HFF-Myc (cell line): ENCODE data around the gene AMIGO3.

Experiments
- DNase-seq: peaks from one replicate; pipeline ENCODE4 v3.0.0-alpha.2; 2011; ENCODE audit warnings: low read depth; ENCODE audit errors: extremely low read depth
- H3K4me3 ChIP-seq: replicated peaks from 2 replicates; pipeline ENCODE4 v1.5.1; 2011; ENCODE audit warnings: low read depth, mild to moderate bottlenecking, control low read depth, low read length
- TF ChIP-seq, protein P1 (sequence below): IDR thresholded peaks from 2 replicates; pipeline ENCODE4 v1.5.1; 2012; ENCODE audit warnings: mild to moderate bottlenecking, low read depth, low read length, control low read depth; ENCODE audit errors: missing control alignments

Gene AMIGO3

DNA sequence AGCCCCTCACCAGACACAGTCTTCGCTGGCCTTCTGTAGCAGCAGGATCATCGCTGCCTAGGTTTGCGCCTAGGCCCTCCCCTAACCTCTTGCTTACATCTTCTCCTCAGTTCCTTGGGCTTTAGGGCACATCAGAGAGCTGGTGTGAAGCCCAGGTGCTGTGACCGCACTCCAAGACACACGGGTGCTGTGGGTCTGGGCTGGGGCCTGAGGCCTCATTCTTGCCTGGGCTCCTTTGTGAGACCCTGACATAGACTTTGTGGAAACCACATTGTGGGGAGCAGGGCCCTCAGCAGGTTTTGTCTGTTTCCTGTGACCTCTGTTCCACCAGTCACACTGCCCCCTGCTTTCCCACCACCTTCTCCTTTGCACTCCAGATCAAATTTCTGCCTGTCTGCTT lies 8.0 kb downstream of the AMIGO3 start:
- no peak overlapping the region for H3K4me3 ChIP-seq
- no peak for DNase-seq
- TF ChIP-seq, protein P1, sequence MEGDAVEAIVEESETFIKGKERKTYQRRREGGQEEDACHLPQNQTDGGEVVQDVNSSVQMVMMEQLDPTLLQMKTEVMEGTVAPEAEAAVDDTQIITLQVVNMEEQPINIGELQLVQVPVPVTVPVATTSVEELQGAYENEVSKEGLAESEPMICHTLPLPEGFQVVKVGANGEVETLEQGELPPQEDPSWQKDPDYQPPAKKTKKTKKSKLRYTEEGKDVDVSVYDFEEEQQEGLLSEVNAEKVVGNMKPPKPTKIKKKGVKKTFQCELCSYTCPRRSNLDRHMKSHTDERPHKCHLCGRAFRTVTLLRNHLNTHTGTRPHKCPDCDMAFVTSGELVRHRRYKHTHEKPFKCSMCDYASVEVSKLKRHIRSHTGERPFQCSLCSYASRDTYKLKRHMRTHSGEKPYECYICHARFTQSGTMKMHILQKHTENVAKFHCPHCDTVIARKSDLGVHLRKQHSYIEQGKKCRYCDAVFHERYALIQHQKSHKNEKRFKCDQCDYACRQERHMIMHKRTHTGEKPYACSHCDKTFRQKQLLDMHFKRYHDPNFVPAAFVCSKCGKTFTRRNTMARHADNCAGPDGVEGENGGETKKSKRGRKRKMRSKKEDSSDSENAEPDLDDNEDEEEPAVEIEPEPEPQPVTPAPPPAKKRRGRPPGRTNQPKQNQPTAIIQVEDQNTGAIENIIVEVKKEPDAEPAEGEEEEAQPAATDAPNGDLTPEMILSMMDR = no peak

- H3K4me3 ChIP-seq = no peak overlapping the region
- DNase-seq = no peak
- TF ChIP-seq, protein P1 = no peak
These were observed 9.6 kb downstream of the AMIGO3 start for GRCh38 chr3:49709852-49710251.

DNA sequence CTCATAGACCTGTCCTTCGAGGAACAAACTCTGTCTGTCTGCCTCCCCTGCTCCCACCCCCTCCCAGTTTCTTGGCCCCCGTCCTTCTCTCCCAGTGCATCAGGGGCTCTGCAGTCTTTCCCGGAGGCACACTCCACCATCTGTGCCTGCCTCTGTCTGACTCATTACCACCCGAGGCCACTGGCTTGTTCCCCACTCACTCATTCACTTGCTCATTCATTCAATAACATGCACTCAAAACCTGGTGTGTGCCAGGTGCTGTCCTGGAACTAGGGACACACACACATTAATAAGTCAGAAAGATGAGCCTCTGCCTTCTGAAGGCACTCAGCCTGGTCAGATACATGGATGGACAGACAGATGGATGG lies 12.4 kb downstream of the AMIGO3 start:
- H3K4me3 ChIP-seq = no peak overlapping the region
- no peak for DNase-seq
- TF ChIP-seq, protein P1 = no peak

DNA sequence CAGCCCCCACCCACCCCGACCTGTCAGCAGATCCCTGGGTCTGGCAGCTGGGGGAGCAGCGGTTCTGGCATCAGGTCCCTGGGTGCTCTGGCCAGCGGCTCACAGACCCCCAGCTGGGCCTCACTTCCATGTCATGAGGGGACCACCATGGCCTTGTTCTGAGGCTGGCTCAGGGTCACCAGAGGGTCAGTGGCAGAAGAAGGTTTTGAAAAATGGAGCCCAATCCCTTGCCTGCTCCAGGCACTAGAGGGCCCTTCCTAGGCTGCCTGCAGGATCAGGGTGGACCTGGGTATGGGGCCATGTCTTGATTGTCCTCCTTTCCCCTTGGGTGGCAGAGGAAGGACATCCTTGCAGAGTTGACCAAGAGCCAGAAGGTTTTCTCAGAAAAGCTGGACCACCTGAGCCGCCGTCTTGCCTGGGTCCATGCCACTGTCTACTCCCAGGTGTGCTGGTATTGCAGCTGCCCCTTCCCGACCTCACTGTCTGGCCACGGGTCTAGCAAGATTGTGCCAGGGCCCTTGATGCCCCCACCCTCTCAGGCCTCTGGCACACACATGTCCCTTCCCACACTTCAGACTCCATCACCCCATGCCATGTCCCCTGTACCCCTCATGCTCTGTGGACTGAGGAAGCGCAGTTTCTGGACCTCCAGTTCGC lies 12.9 kb downstream of the AMIGO3 start:
- no peak for DNase-seq
- TF ChIP-seq, protein P1 = no peak
- H3K4me3 ChIP-seq = no peak overlapping the region

GRCh38 chr3:49705390-49705960 lies 14.0 kb downstream of the AMIGO3 start:
- no peak overlapping the region for H3K4me3 ChIP-seq
- TF ChIP-seq, protein P1 = no peak
- no peak for DNase-seq

DNA sequence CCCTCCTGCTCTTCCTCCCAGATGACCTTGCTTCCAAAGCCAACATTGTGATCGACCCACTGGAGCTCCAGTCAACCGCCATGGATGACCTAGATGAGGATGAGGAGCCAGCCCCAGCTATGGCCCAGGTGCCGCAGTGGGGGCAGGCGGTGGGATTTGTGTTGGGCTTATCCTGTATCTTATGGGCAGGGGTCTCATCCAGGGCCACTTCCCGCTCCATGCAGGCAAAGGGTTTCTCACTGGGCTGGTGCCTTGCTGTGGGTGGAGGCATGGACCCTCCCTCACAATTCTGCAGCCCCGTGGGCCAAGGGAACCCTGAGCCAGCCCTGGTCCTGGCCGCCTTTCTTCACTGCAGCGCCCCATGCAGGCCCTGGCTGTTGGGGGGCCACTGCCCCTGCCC lies 14.9 kb downstream of the AMIGO3 start:
- TF ChIP-seq, protein P1 = no peak
- DNase-seq = no peak
- H3K4me3 ChIP-seq = no peak overlapping the region

DNA sequence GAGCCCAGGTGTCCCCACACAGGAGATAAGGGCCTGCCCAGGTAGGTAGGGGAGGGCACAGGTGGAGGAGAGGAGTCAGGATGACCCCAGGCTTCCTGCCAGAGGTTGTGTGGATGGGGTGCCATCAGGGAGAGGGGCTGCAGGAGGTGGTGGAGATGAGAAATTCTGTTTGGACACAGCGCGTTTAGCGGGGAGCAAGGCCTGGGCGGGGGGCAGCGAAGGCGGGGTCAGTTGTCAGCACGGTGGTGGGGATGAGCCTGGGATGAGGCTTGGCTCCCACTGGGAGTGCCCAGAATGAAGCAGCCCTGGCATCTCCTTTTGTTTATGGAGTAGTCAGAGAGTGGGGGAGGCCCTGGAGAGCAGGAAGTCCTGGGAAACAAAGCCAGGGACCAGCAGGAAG lies 15.5 kb downstream of the AMIGO3 start:
- no peak overlapping the region for H3K4me3 ChIP-seq
- DNase-seq = no peak
- TF ChIP-seq, protein P1 = no peak
